HCT116 (cell line): ENCODE data around the gene DKK3.

Experiments used
- CEBPB ChIP-seq: IDR thresholded peaks from 2 replicates; pipeline ENCODE4 v1.6.1; 2012; ENCODE audit warnings: low read depth
- ELF1 ChIP-seq: IDR thresholded peaks from 2 replicates; pipeline ENCODE4 v1.6.1; 2012; ENCODE audit warnings: low read depth, borderline replicate concordance
- EZH2 ChIP-seq: fragments of 200-600 bp; sonication (generic); IDR thresholded peaks from 2 replicates; pipeline ENCODE4 v1.6.1; 2017; ENCODE audit warnings: antibody characterized with exemption, mixed run types
- EZH2phosphoT487 ChIP-seq: fragments of 200-600 bp; IDR thresholded peaks from 2 replicates; pipeline ENCODE4 v1.6.1; 2018; ENCODE audit warnings: antibody characterized with exemption, borderline replicate concordance
- FOSL1 ChIP-seq: IDR thresholded peaks from 2 replicates; pipeline ENCODE4 v1.6.1; 2012; ENCODE audit warnings: low read depth
- JUND ChIP-seq: IDR thresholded peaks from 2 replicates; pipeline ENCODE4 v1.6.1; 2012
- POLR2A ChIP-seq: IDR thresholded peaks from 2 replicates; pipeline ENCODE4 v1.7.0; 2011; ENCODE audit warnings: borderline replicate concordance; ENCODE audit not compliant: insufficient read depth, insufficient read length; ENCODE audit errors: extremely low read depth
- POLR2AphosphoS5 ChIP-seq: IDR thresholded peaks from 2 replicates; pipeline ENCODE4 v1.6.1; 2011; ENCODE audit warnings: mild to moderate bottlenecking, low read depth, low read length, moderate library complexity
- RAD21 ChIP-seq: IDR thresholded peaks from 2 replicates; pipeline ENCODE4 v1.6.1; 2012; ENCODE audit warnings: low read depth, mild to moderate bottlenecking
- SIN3A ChIP-seq: IDR thresholded peaks from 2 replicates; pipeline ENCODE4 v1.6.1; 2012; ENCODE audit warnings: low read depth
- YY1 ChIP-seq: IDR thresholded peaks from 2 replicates; pipeline ENCODE4 v1.6.1; 2011; ENCODE audit warnings: low read length, low read depth, moderate library complexity, mild to moderate bottlenecking; ENCODE audit not compliant: insufficient replicate concordance; ENCODE audit errors: extremely low read depth
- TF ChIP-seq, protein P1 (sequence below), 3 experiments: fragments of 200-600 bp in 1 of 3; sonication (generic) in 1 of 3; IDR thresholded peaks in 2 of 3; conservative IDR thresholded peaks in 1 of 3; 2 replicates each; pipeline ENCODE4 v1.5.1; 2012 to 2017; ENCODE audit warnings: low read depth in 2 of 3, low read length in 2 of 3, antibody characterized with exemption in 1 of 3, borderline replicate concordance in 1 of 3, control low read depth in 1 of 3, mild to moderate bottlenecking in 1 of 3, mixed read lengths in 1 of 3, mixed run types in 1 of 3, moderate library complexity in 1 of 3; ENCODE audit not compliant: insufficient read depth in 1 of 3
- TF ChIP-seq, protein P2 (sequence below): IDR thresholded peaks from 2 replicates; pipeline ENCODE4 v1.6.1; 2012
- TF ChIP-seq, protein P3 (sequence below): IDR thresholded peaks from 2 replicates; pipeline ENCODE4 v1.6.1; 2012

DNA sequence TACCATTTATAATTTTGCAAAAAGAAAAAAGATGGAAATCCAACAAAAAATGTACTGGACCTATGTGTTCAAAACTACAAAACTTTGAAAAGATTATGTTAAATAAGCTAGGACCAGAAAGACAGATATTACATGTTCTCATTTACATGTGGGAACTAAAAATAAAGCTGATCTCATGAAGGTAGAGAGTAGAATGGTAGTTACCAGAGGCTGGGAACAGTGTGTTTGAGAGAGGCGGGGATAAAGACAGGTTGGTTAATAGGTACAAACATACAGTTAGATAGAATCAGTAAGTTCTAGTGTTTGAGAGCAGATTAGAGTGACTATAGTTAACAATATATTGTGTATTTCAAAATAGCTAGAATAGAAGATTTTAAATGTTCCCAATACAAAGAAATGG, 95.0 kb downstream of the DKK3 start:
- TF ChIP-seq, protein P1, sequence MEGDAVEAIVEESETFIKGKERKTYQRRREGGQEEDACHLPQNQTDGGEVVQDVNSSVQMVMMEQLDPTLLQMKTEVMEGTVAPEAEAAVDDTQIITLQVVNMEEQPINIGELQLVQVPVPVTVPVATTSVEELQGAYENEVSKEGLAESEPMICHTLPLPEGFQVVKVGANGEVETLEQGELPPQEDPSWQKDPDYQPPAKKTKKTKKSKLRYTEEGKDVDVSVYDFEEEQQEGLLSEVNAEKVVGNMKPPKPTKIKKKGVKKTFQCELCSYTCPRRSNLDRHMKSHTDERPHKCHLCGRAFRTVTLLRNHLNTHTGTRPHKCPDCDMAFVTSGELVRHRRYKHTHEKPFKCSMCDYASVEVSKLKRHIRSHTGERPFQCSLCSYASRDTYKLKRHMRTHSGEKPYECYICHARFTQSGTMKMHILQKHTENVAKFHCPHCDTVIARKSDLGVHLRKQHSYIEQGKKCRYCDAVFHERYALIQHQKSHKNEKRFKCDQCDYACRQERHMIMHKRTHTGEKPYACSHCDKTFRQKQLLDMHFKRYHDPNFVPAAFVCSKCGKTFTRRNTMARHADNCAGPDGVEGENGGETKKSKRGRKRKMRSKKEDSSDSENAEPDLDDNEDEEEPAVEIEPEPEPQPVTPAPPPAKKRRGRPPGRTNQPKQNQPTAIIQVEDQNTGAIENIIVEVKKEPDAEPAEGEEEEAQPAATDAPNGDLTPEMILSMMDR (IDR thresholded peaks at IDR 0.05 in 2 of 3, conservative IDR thresholded peaks at IDR 0.05 in 1 of 3; ENCODE audit: borderline replicate concordance in 1 of 3, insufficient read depth in 1 of 3, low read depth in 2 of 3, low read length in 2 of 3): no peak
- TF ChIP-seq EZH2phosphoT487 (no peak), POLR2A (no peak), CEBPB (no peak), EZH2 (no peak), POLR2AphosphoS5 (no peak), JUND (no peak), YY1 (no peak), RAD21 (no peak), SIN3A (no peak), ELF1 (no peak), FOSL1 (no peak)
- TF ChIP-seq, protein P2, sequence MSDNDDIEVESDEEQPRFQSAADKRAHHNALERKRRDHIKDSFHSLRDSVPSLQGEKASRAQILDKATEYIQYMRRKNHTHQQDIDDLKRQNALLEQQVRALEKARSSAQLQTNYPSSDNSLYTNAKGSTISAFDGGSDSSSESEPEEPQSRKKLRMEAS: no peak
- TF ChIP-seq, protein P3, sequence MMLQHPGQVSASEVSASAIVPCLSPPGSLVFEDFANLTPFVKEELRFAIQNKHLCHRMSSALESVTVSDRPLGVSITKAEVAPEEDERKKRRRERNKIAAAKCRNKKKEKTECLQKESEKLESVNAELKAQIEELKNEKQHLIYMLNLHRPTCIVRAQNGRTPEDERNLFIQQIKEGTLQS: no peak
